Activated T-cell treated with anti-CD3 and anti-CD28 coated beads, Interleukin-2, amount 50 U/mL, for 24 hours (primary cell): ENCODE data around the gene ATP13A3.
"Not testable (repeated sequence)": the region's sequence is repeated elsewhere in the genome, so short reads cannot be mapped to it uniquely, and the experiment has no call there.

ENCODE experiments used
- DNase-seq: peaks from one replicate; pipeline ENCODE4 v3.0.0-alpha.2; 2020
- H3K27ac Mint-ChIP-seq: 2 replicates; pipeline ENCODE4 v1.8.0; 2020; ENCODE audit warnings: mild to moderate bottlenecking, mixed read lengths
- H3K27me3 Mint-ChIP-seq: 2 replicates; pipeline ENCODE4 v1.8.0; 2020; ENCODE audit warnings: mixed read lengths
- H3K36me3 Mint-ChIP-seq: 2 replicates; pipeline ENCODE4 v1.8.0; 2020; ENCODE audit warnings: low read depth, mixed read lengths
- H3K4me1 Mint-ChIP-seq: 2 replicates; pipeline ENCODE4 v1.8.0; 2020; ENCODE audit warnings: low read depth, mixed read lengths
- H3K4me3 Mint-ChIP-seq: 2 replicates; pipeline ENCODE4 v1.8.0; 2020; ENCODE audit warnings: mild to moderate bottlenecking, moderate library complexity, mixed read lengths
- H3K9me3 Mint-ChIP-seq: 2 replicates; pipeline ENCODE4 v1.8.0; 2020; ENCODE audit warnings: mixed read lengths

The ATP13A3 gene

GRCh38 chr3:194486540-194487288 lies at the start of gene ATP13A3:
TSS of gene ATP13A3 (minus strand) at chr3:194487002. CDS start at chr3:194462190, 24,812 bp downstream.
- Mint-ChIP-seq H3K4me1 (peaks cover 71% of the 10 kb centered on the region), H3K9me3 (no peaks in the 10 kb centered on the region), H3K27me3 (no peaks in the 10 kb centered on the region), H3K36me3 (peaks cover 56% of the 10 kb centered on the region), H3K27ac (peak within 1 kb of the TSS; percentile 96), H3K4me3 (peak within 1 kb of the TSS; percentile 91)
- DNase-seq, result peak; percentile 93

- H3K4me3 Mint-ChIP-seq, H3K4me1 Mint-ChIP-seq, H3K27me3 Mint-ChIP-seq, H3K36me3 Mint-ChIP-seq, DNase-seq, H3K27ac Mint-ChIP-seq: not testable (repeated sequence)
- H3K9me3 Mint-ChIP-seq, result peaks cover 15% of the 10 kb centered on the region
These were observed 48.4 kb upstream of the ATP13A3 start for GRCh38 chr3:194535199-194535598.

GRCh38 chr3:194534243-194534642 lies 47.4 kb upstream of the ATP13A3 start:
- no peaks in the 10 kb centered on the region for H3K36me3 Mint-ChIP-seq
- no peaks in the 10 kb centered on the region for H3K27me3 Mint-ChIP-seq
- peaks cover 15% of the 10 kb centered on the region for H3K9me3 Mint-ChIP-seq
- no peak overlapping the region for H3K27ac Mint-ChIP-seq
- no peak overlapping the region for H3K4me3 Mint-ChIP-seq
- no peak for DNase-seq
- H3K4me1 Mint-ChIP-seq, result no peaks in the 10 kb centered on the region

GRCh38 chr3:194532591-194532990 lies 45.8 kb upstream of the ATP13A3 start:
- H3K36me3 Mint-ChIP-seq, result no peaks in the 10 kb centered on the region
- no peak for DNase-seq
- no peaks in the 10 kb centered on the region for H3K27me3 Mint-ChIP-seq
- no peak overlapping the region for H3K27ac Mint-ChIP-seq
- H3K4me3 Mint-ChIP-seq, result no peak overlapping the region
- H3K4me1 Mint-ChIP-seq, result no peaks in the 10 kb centered on the region
- peaks cover 15% of the 10 kb centered on the region for H3K9me3 Mint-ChIP-seq

- Mint-ChIP-seq H3K9me3 (peaks cover 1% of the 10 kb centered on the region), H3K27ac (no peak overlapping the region), H3K4me1 (peaks cover 4% of the 10 kb centered on the region), H3K36me3 (no peaks in the 10 kb centered on the region), H3K27me3 (peaks cover 16% of the 10 kb centered on the region), H3K4me3 (no peak overlapping the region)
- no peak for DNase-seq
These were observed 40.9 kb upstream of the ATP13A3 start for GRCh38 chr3:194527726-194528125.

GRCh38 chr3:194526164-194526563 lies 39.4 kb upstream of the ATP13A3 start:
- Mint-ChIP-seq H3K4me1 (peaks cover 17% of the 10 kb centered on the region), H3K9me3 (no peaks in the 10 kb centered on the region)

GRCh38 chr3:194522579-194523046 lies 35.8 kb upstream of the ATP13A3 start:
- H3K4me3 Mint-ChIP-seq, result no peak overlapping the region
- H3K4me1 Mint-ChIP-seq, result peaks cover 46% of the 10 kb centered on the region
- peaks cover 1% of the 10 kb centered on the region for H3K36me3 Mint-ChIP-seq
- peaks cover 9% of the 10 kb centered on the region for H3K9me3 Mint-ChIP-seq
- no peak overlapping the region for H3K27ac Mint-ChIP-seq
- H3K27me3 Mint-ChIP-seq, result peaks cover 25% of the 10 kb centered on the region
- no peak for DNase-seq

More at GRCh38 chr3:194526164-194526563, 39.4 kb upstream of the ATP13A3 start:
- no peak overlapping the region for H3K4me3 Mint-ChIP-seq
- H3K27ac Mint-ChIP-seq, result no peak overlapping the region
- DNase-seq, result no peak
- peaks cover 21% of the 10 kb centered on the region for H3K27me3 Mint-ChIP-seq
- no peaks in the 10 kb centered on the region for H3K36me3 Mint-ChIP-seq

- no peak for DNase-seq
- H3K4me1 Mint-ChIP-seq, result peaks cover 43% of the 10 kb centered on the region
- peaks cover 1% of the 10 kb centered on the region for H3K36me3 Mint-ChIP-seq
- H3K9me3 Mint-ChIP-seq, result peaks cover 9% of the 10 kb centered on the region
- H3K27me3 Mint-ChIP-seq, result peaks cover 22% of the 10 kb centered on the region
- no peak overlapping the region for H3K27ac Mint-ChIP-seq
- H3K4me3 Mint-ChIP-seq, result no peak overlapping the region
These were observed 34.9 kb upstream of the ATP13A3 start for GRCh38 chr3:194521510-194522260.

- DNase-seq, result peak; percentile 76
- H3K4me3 Mint-ChIP-seq, result not testable (repeated sequence)
- H3K27ac Mint-ChIP-seq, result peak overlapping the region; percentile 57
These were observed 33.9 kb upstream of the ATP13A3 start for GRCh38 chr3:194520682-194521162.

GRCh38 chr3:194520201-194520600 lies 33.4 kb upstream of the ATP13A3 start:
- DNase-seq, result peak; percentile 37
- not testable (repeated sequence) for H3K9me3 Mint-ChIP-seq, H3K36me3 Mint-ChIP-seq, H3K4me3 Mint-ChIP-seq
- H3K4me1 Mint-ChIP-seq, result peaks cover 43% of the 10 kb centered on the region
- peak overlapping the region; percentile 57 for H3K27ac Mint-ChIP-seq
- H3K27me3 Mint-ChIP-seq, result peaks cover 27% of the 10 kb centered on the region

More at GRCh38 chr3:194520682-194521162, 33.9 kb upstream of the ATP13A3 start:
- H3K27me3 Mint-ChIP-seq, result peaks cover 24% of the 10 kb centered on the region
- H3K4me1 Mint-ChIP-seq, result peaks cover 43% of the 10 kb centered on the region
- H3K36me3 Mint-ChIP-seq, H3K9me3 Mint-ChIP-seq: not testable (repeated sequence)

GRCh38 chr3:194518652-194519051 lies 31.9 kb upstream of the ATP13A3 start:
- Mint-ChIP-seq H3K36me3 (peaks cover 1% of the 10 kb centered on the region), H3K4me1 (peaks cover 43% of the 10 kb centered on the region), H3K27ac (no peak overlapping the region), H3K9me3 (peaks cover 9% of the 10 kb centered on the region), H3K4me3 (no peak overlapping the region), H3K27me3 (peaks cover 20% of the 10 kb centered on the region)
- no peak for DNase-seq

- DNase-seq, result no peak
- Mint-ChIP-seq H3K4me1 (peaks cover 38% of the 10 kb centered on the region), H3K27me3 (peaks cover 12% of the 10 kb centered on the region), H3K9me3 (peaks cover 9% of the 10 kb centered on the region), H3K27ac (no peak overlapping the region), H3K36me3 (peaks cover 1% of the 10 kb centered on the region), H3K4me3 (no peak overlapping the region)
These were observed 30.5 kb upstream of the ATP13A3 start for GRCh38 chr3:194517333-194517732.

GRCh38 chr3:194514626-194515025 lies 27.8 kb upstream of the ATP13A3 start:
- H3K4me3 Mint-ChIP-seq, result no peak overlapping the region
- peaks cover 3% of the 10 kb centered on the region for H3K9me3 Mint-ChIP-seq
- peaks cover 1% of the 10 kb centered on the region for H3K36me3 Mint-ChIP-seq
- H3K4me1 Mint-ChIP-seq, result peaks cover 15% of the 10 kb centered on the region
- DNase-seq, result no peak
- peaks cover 10% of the 10 kb centered on the region for H3K27me3 Mint-ChIP-seq
- H3K27ac Mint-ChIP-seq, result no peak overlapping the region

GRCh38 chr3:194512895-194513601 lies 26.2 kb upstream of the ATP13A3 start:
- Mint-ChIP-seq H3K27me3 (peaks cover 10% of the 10 kb centered on the region), H3K4me3 (no peak overlapping the region), H3K9me3 (no peaks in the 10 kb centered on the region), H3K36me3 (no peaks in the 10 kb centered on the region), H3K27ac (no peak overlapping the region), H3K4me1 (no peaks in the 10 kb centered on the region)
- no peak for DNase-seq
